Measurements from ENCODE around the gene FOLR2.

The FOLR2 gene

GRCh38 chr11:72230764-72231365 lies 14.3 kb downstream of the FOLR2 start:
- no peak for DNase-seq

- DNase-seq: no peak
Observed at GRCh38 chr11:72231396-72232259, 15.0 kb downstream of the FOLR2 start.

- DNase-seq: no peak
Observed at GRCh38 chr11:72232260-72233055, 15.9 kb downstream of the FOLR2 start.

DNA sequence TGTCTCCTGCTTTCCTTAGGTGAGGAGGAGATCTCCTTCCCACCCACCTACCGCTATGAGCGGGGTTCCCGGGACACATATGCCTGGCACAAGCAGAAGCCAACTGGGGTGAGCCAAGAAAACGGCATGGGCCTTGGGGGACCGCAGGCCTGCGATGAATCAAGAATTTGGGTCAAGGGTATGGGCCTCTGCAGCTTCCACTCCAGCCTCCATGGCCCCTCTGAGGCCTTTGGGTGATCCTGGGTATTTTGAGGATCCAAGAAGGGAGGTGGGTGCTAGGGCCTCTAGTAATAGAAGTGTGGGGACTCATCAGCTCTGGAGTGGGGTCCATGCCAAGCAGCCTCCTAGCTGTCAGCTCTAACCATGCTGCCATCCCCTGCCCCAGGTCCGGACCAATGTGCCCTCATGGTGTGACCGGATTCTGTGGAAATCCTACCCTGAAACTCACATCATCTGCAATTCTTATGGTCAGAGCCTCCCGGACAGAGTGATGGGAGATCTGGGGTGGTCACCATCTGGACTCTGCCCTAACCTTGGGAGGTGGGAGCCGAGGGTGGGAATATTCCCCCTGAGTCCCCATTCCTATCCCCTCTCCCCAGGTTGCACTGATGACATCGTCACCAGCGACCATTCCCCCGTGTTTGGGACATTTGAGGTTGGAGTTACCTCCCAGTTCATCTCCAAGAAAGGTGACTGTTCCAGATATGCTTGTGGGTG lies 16.6 kb downstream of the FOLR2 start:
- DNase-seq: no peak

DNA sequence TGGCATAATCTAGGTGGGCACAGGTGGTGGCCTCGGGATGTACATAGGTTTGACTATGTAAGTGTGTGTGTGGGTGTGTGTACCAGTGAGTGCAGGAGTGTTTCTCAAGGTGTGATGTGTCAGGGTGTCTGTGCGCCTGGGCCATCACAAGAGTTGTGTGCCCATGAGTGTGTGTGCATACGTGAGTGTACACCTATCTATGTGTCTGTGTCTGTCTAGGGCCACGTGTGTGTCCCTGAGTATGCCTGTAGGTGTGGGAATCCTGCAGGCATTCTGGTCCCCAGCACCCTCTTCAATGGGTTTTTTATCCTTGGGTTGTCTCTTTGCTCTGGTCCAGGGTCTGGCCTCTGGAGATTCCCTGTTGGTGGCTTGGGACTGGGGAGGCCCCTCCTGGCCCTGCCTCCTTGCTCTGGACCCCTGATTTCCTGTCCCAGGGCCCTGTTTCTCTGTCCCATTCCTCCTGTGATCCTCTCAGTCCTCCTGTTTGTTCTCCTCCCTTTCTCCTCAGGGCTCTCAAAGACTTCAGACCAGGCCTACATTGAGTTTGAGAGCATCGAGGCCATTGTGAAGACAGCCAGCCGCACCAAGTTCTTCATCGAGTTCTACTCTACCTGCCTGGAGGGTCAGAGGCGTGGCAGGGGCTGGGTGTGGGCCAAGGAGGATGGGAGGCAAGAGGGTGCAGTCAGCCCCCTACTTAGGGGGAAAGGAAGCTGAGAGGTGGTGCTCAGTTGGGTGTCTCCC lies 17.3 kb downstream of the FOLR2 start:
- DNase-seq: no peak

DNA sequence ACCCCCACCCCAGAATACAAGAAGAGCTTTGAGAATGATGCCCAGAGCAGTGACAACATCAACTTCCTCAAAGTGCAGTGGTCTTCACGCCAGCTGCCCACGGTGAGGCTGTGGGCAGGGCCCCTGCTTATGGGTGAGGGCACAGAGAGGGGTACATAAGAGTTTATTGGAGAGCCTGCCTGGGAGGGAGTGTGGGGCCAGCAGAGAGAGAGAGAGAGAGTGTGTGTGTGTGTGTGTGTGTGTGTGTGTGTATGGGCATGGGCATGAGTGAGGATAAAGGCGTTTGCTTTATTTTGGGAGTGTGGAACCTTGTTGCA lies 17.9 kb downstream of the FOLR2 start:
- no peak for DNase-seq

- DNase-seq: no peak
Observed at GRCh38 chr11:72234920-72235319, 18.3 kb downstream of the FOLR2 start.

DNA sequence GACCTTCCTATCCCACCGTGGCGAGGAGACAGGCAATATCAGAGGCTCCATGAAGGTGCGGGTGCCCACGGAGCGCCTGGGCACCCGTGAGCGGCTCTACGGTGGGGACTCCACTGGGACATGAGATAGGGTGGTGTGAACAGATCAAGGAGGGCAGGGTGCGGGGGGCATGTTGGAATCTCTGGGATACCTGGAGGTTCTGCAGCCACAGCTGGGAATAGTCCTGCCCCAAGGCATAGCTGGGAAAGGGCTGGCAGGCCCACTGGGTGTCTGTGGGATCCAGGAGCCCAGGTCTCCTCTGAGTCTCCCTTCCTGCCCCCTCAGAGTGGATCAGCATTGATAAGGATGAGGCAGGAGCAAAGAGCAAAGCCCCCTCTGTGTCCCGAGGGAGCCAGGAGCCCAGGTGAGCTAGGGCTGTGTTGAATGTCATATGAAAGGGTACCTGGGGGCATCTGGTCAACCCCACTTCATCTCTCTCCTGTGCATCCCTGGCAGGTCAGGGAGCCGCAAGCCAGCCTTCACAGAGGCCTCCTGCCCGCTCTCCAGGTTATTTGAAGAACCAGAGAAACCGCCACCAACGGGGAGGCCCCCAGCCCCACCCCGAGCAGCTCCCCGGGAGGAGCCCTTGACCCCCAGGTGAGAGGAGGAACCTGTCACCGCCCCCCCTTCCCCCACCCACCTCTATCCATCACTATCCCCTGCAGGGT lies 18.9 kb downstream of the FOLR2 start:
- no peak for DNase-seq

DNA sequence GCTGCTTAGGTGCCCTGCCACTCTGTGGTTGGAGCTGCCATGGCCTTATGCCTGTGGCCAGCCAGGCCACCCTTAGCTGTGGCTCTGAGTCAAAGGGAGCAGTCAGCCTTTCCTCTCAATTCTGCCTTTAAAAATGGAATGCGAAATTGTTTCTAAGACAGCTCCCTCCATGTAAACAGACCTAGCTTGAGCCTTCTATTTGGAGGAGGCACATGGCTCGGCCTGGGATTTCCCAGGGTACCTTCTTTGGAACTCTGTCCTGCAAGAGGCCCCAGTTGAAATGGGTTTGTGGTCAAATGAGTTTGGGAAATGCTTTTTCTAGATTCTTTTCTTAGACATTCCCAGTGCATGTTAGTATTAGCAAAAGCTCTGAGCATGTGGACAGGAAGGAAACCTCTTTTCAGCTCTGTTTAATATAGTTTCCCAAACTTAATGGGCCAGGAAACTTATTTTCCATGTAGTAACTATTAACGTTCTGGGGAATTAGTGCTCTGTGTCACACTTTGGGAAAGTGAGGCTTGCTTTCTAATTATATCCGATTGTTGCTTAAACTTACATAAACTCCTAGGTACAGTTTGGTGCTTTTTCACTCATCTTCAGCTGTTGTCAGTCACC lies 19.6 kb downstream of the FOLR2 start:
- DNase-seq: no peak

DNA sequence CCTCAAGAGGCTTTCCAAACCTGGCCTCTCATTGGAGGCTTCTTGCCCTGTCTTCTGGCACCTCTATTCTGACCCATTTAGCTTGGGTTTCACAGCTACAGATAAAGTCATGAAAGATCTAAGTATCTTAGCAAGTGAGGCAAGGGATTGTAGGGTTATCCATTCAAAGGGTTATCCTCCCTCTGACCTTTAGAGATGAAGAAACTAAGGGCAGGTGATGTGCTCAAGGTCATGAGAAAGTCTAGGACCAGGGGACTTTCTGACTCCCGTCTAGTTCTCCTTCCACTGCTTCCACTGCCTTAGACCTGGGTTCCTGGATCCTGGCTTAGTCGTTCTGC lies 20.1 kb downstream of the FOLR2 start:
- no peak for DNase-seq

DNA sequence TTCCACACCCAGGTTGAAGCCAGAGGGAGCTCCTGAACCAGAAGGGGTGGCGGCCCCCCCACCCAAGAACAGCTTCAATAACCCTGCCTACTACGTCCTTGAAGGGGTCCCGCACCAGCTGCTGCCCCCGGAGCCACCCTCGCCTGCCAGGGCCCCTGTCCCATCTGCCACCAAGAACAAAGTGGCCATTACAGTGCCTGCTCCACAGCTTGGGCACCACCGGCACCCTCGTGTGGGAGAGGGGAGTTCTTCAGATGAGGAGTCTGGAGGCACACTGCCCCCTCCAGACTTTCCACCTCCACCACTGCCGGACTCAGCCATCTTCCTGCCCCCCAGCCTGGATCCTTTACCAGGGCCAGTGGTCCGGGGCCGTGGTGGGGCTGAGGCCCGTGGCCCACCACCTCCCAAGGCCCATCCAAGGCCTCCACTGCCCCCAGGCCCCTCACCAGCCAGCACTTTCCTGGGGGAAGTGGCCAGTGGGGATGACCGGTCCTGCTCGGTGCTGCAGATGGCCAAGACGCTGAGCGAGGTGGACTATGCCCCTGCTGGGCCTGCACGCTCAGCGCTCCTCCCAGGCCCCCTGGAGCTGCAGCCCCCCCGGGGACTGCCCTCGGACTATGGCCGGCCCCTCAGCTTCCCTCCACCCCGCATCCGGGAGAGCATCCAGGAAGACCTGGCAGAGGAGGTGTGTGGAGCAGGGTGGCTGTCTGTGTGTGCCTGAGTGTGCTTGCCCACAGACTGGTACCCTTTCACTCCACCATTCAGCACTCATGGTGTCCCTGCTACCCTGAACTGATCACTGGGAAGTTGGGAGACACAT lies 20.7 kb downstream of the FOLR2 start:
- DNase-seq: no peak

GRCh38 chr11:72238040-72238450 lies 21.5 kb downstream of the FOLR2 start:
- peak; percentile 26 for DNase-seq

GRCh38 chr11:72238492-72239312 lies 22.1 kb downstream of the FOLR2 start:
- no peak for DNase-seq

DNA sequence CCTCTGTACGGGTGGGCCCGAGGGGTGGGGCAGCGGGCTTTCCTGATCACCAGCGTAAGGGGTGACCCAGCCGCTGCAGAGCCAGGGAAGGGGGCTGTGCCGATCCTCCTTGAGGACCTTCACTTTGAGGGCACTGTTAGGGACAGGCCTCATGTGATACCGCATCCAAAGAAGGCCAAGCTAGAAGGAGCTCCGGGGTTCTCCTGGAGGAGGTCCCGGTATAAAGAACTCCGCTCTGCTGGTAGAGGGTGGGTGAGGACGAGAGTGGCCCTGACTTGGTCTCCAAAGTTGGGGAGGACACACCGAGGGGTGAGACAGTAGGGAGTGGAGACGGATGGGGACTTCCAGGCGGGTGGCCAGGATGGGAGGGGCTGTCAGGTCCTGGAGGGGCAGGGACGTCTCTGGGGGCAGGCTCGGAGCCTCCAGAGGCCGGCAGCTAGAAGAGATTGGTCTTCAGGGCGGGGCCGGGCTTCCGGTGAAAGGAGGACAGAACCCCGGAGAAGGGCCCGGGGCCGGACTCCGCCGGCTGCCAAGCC lies 22.8 kb downstream of the FOLR2 start:
- peak; percentile 33 for DNase-seq

DNA sequence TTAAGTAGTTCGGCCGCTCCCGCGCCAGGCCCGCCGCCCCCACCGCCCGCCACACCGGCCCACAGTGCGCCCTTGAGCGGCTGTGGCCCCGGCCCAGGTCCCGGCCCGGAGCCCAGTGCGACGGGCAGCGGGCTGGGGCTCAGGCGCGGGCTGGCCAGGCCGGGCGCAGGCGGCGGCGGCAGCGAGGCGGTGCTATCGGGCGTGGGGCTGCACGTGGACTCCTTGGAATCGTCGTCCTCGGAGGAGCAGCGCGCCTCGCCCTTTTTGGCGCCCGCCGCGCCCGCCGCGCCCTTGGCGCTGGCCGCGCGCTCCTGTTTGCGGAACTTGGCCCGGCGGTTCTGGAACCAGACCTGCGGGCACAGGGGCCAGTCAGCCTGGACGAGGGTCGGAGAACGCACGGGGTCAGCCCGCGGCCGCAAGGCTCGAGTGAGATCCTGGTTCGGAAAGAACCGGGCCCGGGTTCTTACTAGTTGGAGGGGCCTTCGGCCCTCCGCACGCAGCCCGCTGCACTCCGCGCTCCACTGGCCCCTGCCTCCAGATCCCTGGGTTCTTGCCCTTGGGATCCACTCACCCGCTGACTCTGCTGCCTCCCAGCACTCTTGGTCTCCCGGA lies 23.4 kb downstream of the FOLR2 start:
- DNase-seq: no peak

DNA sequence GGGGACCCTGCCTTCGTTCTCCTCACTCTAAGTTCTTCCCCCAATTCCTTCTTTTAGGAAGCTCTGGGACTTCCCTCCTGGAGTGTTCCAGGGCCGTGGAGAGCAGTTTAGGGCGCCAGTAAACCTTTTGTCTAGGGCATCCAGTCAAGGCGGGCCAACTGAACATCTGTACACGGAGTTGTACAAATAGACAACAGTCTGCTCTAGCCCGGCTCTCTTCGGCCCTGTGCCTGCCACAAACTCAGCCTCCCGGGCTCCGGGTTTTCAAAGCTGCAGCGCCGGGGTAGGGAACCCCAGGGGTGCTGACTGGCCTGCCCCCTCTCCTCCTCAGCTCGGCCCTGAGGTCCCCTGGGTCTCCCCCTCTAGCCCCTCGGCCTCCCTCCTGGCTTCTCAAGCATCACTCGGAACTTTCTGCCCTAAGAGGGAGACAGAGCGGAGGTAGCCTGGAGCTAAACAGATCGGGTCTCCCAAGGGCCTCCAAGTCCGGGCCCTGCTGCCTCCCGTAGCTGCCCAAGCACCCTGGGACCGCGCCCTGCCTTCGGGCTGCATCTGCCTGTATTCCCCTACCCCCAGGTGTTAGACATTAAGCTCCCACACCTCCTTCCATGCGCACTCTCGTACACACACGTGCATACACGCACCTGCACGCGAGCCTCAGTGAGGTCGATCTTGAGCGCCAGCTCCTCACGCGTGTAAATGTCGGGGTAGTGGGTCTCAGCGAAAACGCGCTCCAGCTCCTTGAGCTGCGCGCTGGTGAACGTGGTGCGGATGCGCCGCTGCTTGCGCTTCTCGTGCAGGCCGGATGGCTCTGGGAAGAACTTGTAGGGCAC lies 24.1 kb downstream of the FOLR2 start:
- no peak for DNase-seq

DNA sequence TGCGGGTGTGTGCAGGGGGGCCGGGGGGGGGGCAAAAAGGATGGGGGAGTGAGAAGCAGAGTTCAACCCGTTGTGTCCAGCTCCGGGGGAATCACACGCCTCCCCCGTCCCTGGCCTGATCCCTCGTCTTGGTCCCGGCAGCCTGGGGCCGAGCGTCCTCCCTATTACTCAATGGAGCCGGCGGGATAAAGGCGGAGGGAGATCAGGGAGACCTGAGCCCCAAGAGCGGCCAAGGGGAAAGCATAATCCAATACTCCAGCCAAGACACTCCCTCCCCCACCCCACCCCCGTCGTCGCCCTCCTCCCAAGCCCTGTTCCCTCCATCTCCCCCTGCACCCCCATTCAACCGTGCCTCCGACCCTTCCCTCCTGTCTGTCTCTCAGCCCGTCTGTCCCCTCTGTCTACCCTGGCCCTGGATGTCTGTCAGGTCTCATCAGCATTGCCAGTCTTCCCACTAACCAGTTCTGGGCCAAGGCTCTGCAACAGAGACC lies 24.7 kb downstream of the FOLR2 start:
- no peak for DNase-seq

DNA sequence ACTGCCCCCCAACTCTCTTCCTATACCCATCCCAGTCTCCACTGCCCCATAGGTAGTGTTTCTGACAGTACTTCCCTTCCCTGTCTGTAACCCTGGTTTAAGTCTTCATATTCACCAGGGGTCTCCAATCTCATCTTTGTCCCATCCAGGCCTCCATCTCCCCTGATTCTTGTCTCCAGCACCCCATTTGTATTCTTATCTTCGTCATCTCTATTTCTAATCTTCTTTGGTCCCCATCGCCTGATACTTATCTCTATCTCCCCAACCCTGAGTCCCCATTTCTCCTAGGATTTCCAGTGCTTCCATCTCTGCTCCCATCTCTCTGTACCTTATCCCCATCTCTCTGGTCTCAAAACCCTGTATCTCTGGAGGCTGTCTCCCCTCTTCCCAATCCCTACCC lies 25.5 kb downstream of the FOLR2 start:
- no peak for DNase-seq

All from NCI-H1092 (cell line).